T-cell (primary cell): ENCODE results near the gene IRX4. TPM values are rescaled to one million over a fixed set of nuclear protein-coding genes. Genes with fewer than 3 reads are reported as not detected.
A peak's percentile ranks its signal among the peaks of the same experiment; 100 is the strongest.

ENCODE experiments used
- ATAC-seq, 4 experiments: fragments of 200-7000 bp in 3 of 4; fragments of 150-1000 bp in 1 of 4; cut with Tn5 transposase; replicated peaks in 1 of 4; 1 replicate in 3 of 4; 2 replicates in 1 of 4; pipeline ENCODE4 v1.10.0; 2021; ENCODE audit warnings: moderate library complexity in 3 of 4, mild to moderate bottlenecking in 2 of 4, moderate number of reproducible peaks in 1 of 4
- CTCF ChIA-PET, 2 donors: fragments of 300-600 bp; sonication (Branson Sonifier 250); formaldehyde crosslinking; loops; one replicate each; lab custom pipeline; 2022; ENCODE audit warnings: antibody characterized with exemption in 2 of 2; lab: Charles Lee
- POLR2A ChIA-PET, 2 donors: fragments of 300-600 bp; sonication (Branson Sonifier 250); formaldehyde crosslinking; loops; one replicate each; lab custom pipeline; 2022; ENCODE audit warnings: antibody characterized with exemption in 2 of 2; lab: Charles Lee
- DNase-seq, 35 experiments: peaks; one replicate each; pipeline versions ENCODE4 v3.0.0 to v3.0.0-alpha.2; 2013 to 2023
- H3K27ac ChIP-seq: one replicate; pipeline ENCODE4 v1.5.1; 2013; ENCODE audit warnings: low read length
- H3K27me3 ChIP-seq, 2 experiments: replicated peaks in 1 of 2; 1 replicate in 1 of 2; 2 replicates in 1 of 2; pipeline versions ENCODE4 v1.6.1 to v1.7.0; 2013; ENCODE audit warnings: low read length in 1 of 2, mixed read lengths in 1 of 2; ENCODE audit not compliant: control insufficient read depth in 2 of 2, insufficient read depth in 2 of 2; ENCODE audit errors: extremely low read depth in 1 of 2
- H3K36me3 ChIP-seq, 2 donors: 1 replicate in 1 of 2; 2 replicates in 1 of 2; pipeline versions ENCODE4 v1.6.1 to v1.7.0; 2013; ENCODE audit warnings: low read length in 1 of 2; ENCODE audit not compliant: control insufficient read depth in 2 of 2, insufficient read depth in 1 of 2; ENCODE audit errors: extremely low read depth in 1 of 2
- H3K4me1 ChIP-seq, 2 experiments: 1 replicate in 1 of 2; 2 replicates in 1 of 2; pipeline versions ENCODE4 v1.6.1 to v1.7.0; 2013; ENCODE audit warnings: low read length in 2 of 2, mixed read lengths in 1 of 2; ENCODE audit not compliant: insufficient read depth in 2 of 2, control insufficient read depth in 1 of 2; ENCODE audit errors: extremely low read depth in 1 of 2
- H3K4me3 ChIP-seq, 2 donors: 1 replicate in 1 of 2; 2 replicates in 1 of 2; pipeline versions ENCODE4 v1.5.1 to v1.7.0; 2013; ENCODE audit warnings: mild to moderate bottlenecking in 2 of 2, low read length in 1 of 2, moderate library complexity in 1 of 2; ENCODE audit not compliant: control insufficient read depth in 1 of 2; ENCODE audit errors: extremely low read depth in 1 of 2
- H3K9me3 ChIP-seq: 2 replicates; pipeline ENCODE4 v1.7.0; 2013
- H3K27ac Mint-ChIP-seq, 2 donors: one replicate each; pipeline ENCODE4 v1.8.0; 2020 to 2021; ENCODE audit warnings: mild to moderate bottlenecking in 2 of 2, mixed read lengths in 2 of 2
- H3K27me3 Mint-ChIP-seq, 2 donors: one replicate each; pipeline ENCODE4 v1.8.0; 2021 to 2022; ENCODE audit warnings: mixed read lengths in 2 of 2
- H3K36me3 Mint-ChIP-seq: one replicate; pipeline ENCODE4 v1.8.0; 2021; ENCODE audit warnings: mixed read lengths
- H3K4me1 Mint-ChIP-seq, 3 donors: one replicate each; pipeline ENCODE4 v1.8.0; 2020 to 2022; ENCODE audit warnings: mixed read lengths in 3 of 3, mild to moderate bottlenecking in 1 of 3
- H3K4me3 Mint-ChIP-seq, 3 donors: one replicate each; pipeline ENCODE4 v1.8.0; 2020 to 2022; ENCODE audit warnings: mild to moderate bottlenecking in 3 of 3, mixed read lengths in 3 of 3, moderate library complexity in 3 of 3
- H3K9me3 Mint-ChIP-seq, 3 donors: one replicate each; pipeline ENCODE4 v1.8.0; 2020 to 2022; ENCODE audit warnings: mixed read lengths in 3 of 3
- WGBS: methylation state at CpG from one replicate; pipeline ENCODE4 v1.1.5; 2013; ENCODE audit warnings: missing lambda C conversion rate; ENCODE audit not compliant: insufficient coverage; 5-methylcytosine and 5-hydroxymethylcytosine counted together
- total RNA-seq, 35 experiments: library from RNA in 6 of 35; stranded (reverse) in 6 of 35; fragments of 120-200 nt in 1 of 35; gene quantifications; one replicate each; pipeline versions ENCODE4 v1.2.1 to v1.2.4 and lab custom pipeline; 2013 to 2026

IRX4 gene
- total RNA-seq, 5 donors from 2014 or later (not counting 1 experiment from before 2014, with no cell fraction given) = not detected

GRCh38 chr5:1893754-1894153 is 11.0 kb upstream of the IRX4 start:
- Histone ChIP-seq H3K36me3 (no peaks in the 10 kb centered on the region), H3K27ac (no peak overlapping the region), H3K4me1 (no peaks in the 10 kb centered on the region), H3K27me3 (peaks cover 7 to 57% of the 10 kb centered on the region in 2 experiments), H3K4me3 (no peak overlapping the region), H3K9me3 (no peaks in the 10 kb centered on the region)
- Mint-ChIP-seq H3K27me3 (peaks cover 31 to 50% of the 10 kb centered on the region in 2 donors), H3K27ac (no peak overlapping the region), H3K36me3 (no peaks in the 10 kb centered on the region), H3K4me3 (no peak overlapping the region), H3K4me1 (no peaks in the 10 kb centered on the region), H3K9me3 (no peaks in the 10 kb centered on the region)
- no peak for DNase-seq
- no peak for ATAC-seq
- ChIA-PET POLR2A (no interaction called here), CTCF (no interaction called here)
- 79% methylated on average over 10 of the region's 10 CpGs for WGBS

- H3K9me3 ChIP-seq = no peaks in the 10 kb centered on the region
- H3K27ac Mint-ChIP-seq = no peak overlapping the region
- H3K4me3 Mint-ChIP-seq = no peak overlapping the region
- peaks cover 7 to 65% of the 10 kb centered on the region in 2 experiments for H3K27me3 ChIP-seq
- no peaks in the 10 kb centered on the region for H3K4me1 ChIP-seq
- POLR2A ChIA-PET = no interaction called here
- no peaks in the 10 kb centered on the region for H3K36me3 Mint-ChIP-seq
- H3K4me1 Mint-ChIP-seq = peaks cover 0 to 2% (median 0%) of the 10 kb centered on the region in 3 donors
- no peak overlapping the region for H3K27ac ChIP-seq
- ATAC-seq = no peak
- no peak overlapping the region for H3K4me3 ChIP-seq
- no peak for DNase-seq
- no peaks in the 10 kb centered on the region for H3K36me3 ChIP-seq
- H3K27me3 Mint-ChIP-seq = peaks cover 32 to 56% of the 10 kb centered on the region in 2 donors
- 78% methylated on average over 12 of the region's 22 CpGs for WGBS
- CTCF ChIA-PET = no interaction called here
- no peaks in the 10 kb centered on the region for H3K9me3 Mint-ChIP-seq
These were observed 10.1 kb upstream of the IRX4 start for GRCh38 chr5:1892685-1893445.

GRCh38 chr5:1892211-1892610 is 9.5 kb upstream of the IRX4 start:
- H3K27ac Mint-ChIP-seq = no peak overlapping the region
- Histone ChIP-seq H3K4me3 (no peak overlapping the region), H3K27ac (no peak overlapping the region), H3K27me3 (peaks cover 7 to 65% of the 10 kb centered on the region in 2 experiments), H3K9me3 (no peaks in the 10 kb centered on the region), H3K36me3 (no peaks in the 10 kb centered on the region), H3K4me1 (no peaks in the 10 kb centered on the region)
- no peaks in the 10 kb centered on the region for H3K36me3 Mint-ChIP-seq
- H3K27me3 Mint-ChIP-seq = peaks cover 32 to 52% of the 10 kb centered on the region in 2 donors
- CTCF ChIA-PET = no interaction called here
- ATAC-seq = no peak
- POLR2A ChIA-PET = no interaction called here
- H3K4me1 Mint-ChIP-seq = peaks cover 0 to 2% (median 0%) of the 10 kb centered on the region in 3 donors
- DNase-seq = no peak
- no peaks in the 10 kb centered on the region for H3K9me3 Mint-ChIP-seq
- no peak overlapping the region for H3K4me3 Mint-ChIP-seq
- 68% methylated on average over 7 of the region's 9 CpGs for WGBS

- H3K36me3 ChIP-seq = no peaks in the 10 kb centered on the region
- Mint-ChIP-seq H3K4me3 (no peak overlapping the region), H3K9me3 (no peaks in the 10 kb centered on the region), H3K4me1 (peaks cover 0 to 2% (median 0%) of the 10 kb centered on the region in 3 donors), H3K36me3 (no peaks in the 10 kb centered on the region), H3K27me3 (peaks cover 24 to 44% of the 10 kb centered on the region in 2 donors), H3K27ac (no peak overlapping the region)
- peaks cover 7 to 61% of the 10 kb centered on the region in 2 experiments for H3K27me3 ChIP-seq
- 65% methylated on average over 13 of the region's 16 CpGs for WGBS
- ATAC-seq (no peak), DNase-seq (no peak)
- no peak overlapping the region for H3K4me3 ChIP-seq
- ChIA-PET CTCF (no interaction called here), POLR2A (no interaction called here)
- no peak overlapping the region for H3K27ac ChIP-seq
- H3K9me3 ChIP-seq = no peaks in the 10 kb centered on the region
- no peaks in the 10 kb centered on the region for H3K4me1 ChIP-seq
These were observed 8.7 kb upstream of the IRX4 start for GRCh38 chr5:1891391-1891790.

- no peaks in the 10 kb centered on the region for H3K9me3 ChIP-seq
- Mint-ChIP-seq H3K4me3 (no peak overlapping the region), H3K4me1 (peaks cover 0 to 2% (median 0%) of the 10 kb centered on the region in 3 donors), H3K36me3 (no peaks in the 10 kb centered on the region), H3K27ac (no peak overlapping the region), H3K27me3 (peaks cover 29 to 44% of the 10 kb centered on the region in 2 donors), H3K9me3 (no peaks in the 10 kb centered on the region)
- H3K4me1 ChIP-seq = no peaks in the 10 kb centered on the region
- DNase-seq (no peak), ATAC-seq (no peak)
- no peak overlapping the region for H3K27ac ChIP-seq
- H3K36me3 ChIP-seq = no peaks in the 10 kb centered on the region
- POLR2A ChIA-PET = no interaction called here
- WGBS = 93% methylated on average over 3 of the region's 4 CpGs
- no peak overlapping the region for H3K4me3 ChIP-seq
- peaks cover 7 to 63% of the 10 kb centered on the region in 2 experiments for H3K27me3 ChIP-seq
- CTCF ChIA-PET = no interaction called here
These were observed 7.6 kb upstream of the IRX4 start for GRCh38 chr5:1890296-1890695.

- CTCF ChIA-PET = no interaction called here
- Mint-ChIP-seq H3K4me1 (peaks cover under 1 to 3% (median 1%) of the 10 kb centered on the region in 3 donors), H3K9me3 (no peaks in the 10 kb centered on the region), H3K27ac (peak overlapping the region in 1 of 2 donors; percentile 46), H3K36me3 (no peaks in the 10 kb centered on the region), H3K4me3 (no peak overlapping the region), H3K27me3 (peaks cover 33 to 49% of the 10 kb centered on the region in 2 donors)
- H3K36me3 ChIP-seq = no peaks in the 10 kb centered on the region
- ATAC-seq (no peak), DNase-seq (no peak)
- POLR2A ChIA-PET = no interaction called here
- 71% methylated on average over 12 of the region's 13 CpGs for WGBS
- H3K27ac ChIP-seq = no peak overlapping the region
- H3K4me3 ChIP-seq = no peak overlapping the region
- peaks cover 8 to 70% of the 10 kb centered on the region in 2 experiments for H3K27me3 ChIP-seq
- no peaks in the 10 kb centered on the region for H3K9me3 ChIP-seq
- H3K4me1 ChIP-seq = no peaks in the 10 kb centered on the region
These were observed 6.8 kb upstream of the IRX4 start for GRCh38 chr5:1889321-1890065.
